ENCODE results near the gene TCTA. TPM values are rescaled to one million over a fixed set of nuclear protein-coding genes. Genes with fewer than 3 reads are reported as not detected.

TCTA gene
- total RNA-seq, 4 donors from 2014 or later = 12.0 to 25.8 (median 15.1) TPM

DNA sequence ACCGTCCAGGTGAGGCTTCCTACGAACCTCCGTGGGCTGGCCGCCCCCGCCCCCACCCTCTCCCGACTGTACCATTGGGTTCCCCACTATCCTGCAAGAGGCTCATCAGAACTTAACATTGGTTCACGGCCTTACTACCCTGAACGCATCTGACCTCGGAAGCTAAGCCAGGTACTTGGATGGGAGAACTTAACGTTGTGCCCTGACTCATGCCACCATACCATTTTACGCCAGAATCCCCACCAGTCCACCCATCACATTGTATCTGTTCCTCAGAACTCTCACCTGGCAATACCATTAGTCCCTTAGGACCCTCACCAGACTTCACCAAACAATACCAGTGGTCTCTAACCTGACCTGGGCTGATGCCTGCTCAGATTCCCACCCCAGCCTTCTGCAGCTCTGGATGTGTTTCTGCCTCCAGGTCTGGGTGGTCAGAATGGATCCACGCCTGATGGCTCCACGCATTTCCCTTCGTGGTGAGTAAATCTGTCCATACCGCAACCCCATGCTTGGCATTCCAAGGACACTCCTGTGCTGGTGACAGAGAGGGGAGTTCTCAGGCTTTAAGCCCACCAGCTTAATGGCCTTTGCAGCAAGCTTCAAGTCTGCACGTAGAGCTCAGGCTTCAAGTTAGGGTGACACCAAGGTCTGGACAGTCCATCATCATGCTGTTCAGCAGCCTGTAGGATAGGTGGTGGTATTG, 562 bp downstream of the TCTA start:
- no peaks in the 10 kb centered on the region for H3K27me3 ChIP-seq
- peak overlapping the region; percentile 74 to 86 (median 80) for H3K4me3 ChIP-seq
- intact Hi-C loops (cut with DNase I; ENCODE audit: low total_unique reads) = loop anchor here (1.0 to 5.0 kb wide), 4 partner anchors 17 to 320 kb away; partner anchors contain the start of genes DAG1, NICN1, QRICH1 and USP4
- TF ChIP-seq, protein P1, sequence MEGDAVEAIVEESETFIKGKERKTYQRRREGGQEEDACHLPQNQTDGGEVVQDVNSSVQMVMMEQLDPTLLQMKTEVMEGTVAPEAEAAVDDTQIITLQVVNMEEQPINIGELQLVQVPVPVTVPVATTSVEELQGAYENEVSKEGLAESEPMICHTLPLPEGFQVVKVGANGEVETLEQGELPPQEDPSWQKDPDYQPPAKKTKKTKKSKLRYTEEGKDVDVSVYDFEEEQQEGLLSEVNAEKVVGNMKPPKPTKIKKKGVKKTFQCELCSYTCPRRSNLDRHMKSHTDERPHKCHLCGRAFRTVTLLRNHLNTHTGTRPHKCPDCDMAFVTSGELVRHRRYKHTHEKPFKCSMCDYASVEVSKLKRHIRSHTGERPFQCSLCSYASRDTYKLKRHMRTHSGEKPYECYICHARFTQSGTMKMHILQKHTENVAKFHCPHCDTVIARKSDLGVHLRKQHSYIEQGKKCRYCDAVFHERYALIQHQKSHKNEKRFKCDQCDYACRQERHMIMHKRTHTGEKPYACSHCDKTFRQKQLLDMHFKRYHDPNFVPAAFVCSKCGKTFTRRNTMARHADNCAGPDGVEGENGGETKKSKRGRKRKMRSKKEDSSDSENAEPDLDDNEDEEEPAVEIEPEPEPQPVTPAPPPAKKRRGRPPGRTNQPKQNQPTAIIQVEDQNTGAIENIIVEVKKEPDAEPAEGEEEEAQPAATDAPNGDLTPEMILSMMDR (IDR thresholded peaks at IDR 0.05 in 4 of 5, conservative IDR thresholded peaks at IDR 0.05 in 1 of 5) = no peak
- TF ChIP-seq POLR2A (IDR thresholded peaks at IDR 0.05) = no peak
- ATAC-seq (peak in 1 of 2 donors; percentile 1), DNase-seq (no peak)
- peaks cover 41 to 48% of the 10 kb centered on the region in 2 donors for H3K4me1 ChIP-seq
- H3K36me3 ChIP-seq = peaks cover 0 to 9% of the 10 kb centered on the region in 2 donors
- in situ Hi-C loops (cut with MboI; ENCODE audit: low sequenced_read_pairs in 4 of 4) = no loop called here
- H3K27ac ChIP-seq = peak overlapping the region; percentile 85 to 96 (median 90)
- H3K9me3 ChIP-seq = no peaks in the 10 kb centered on the region

GRCh38 chr3:49413338-49413734, 1.1 kb downstream of the TCTA start:
- intact Hi-C loops (cut with DNase I; ENCODE audit: low total_unique reads) = loop anchor here (5.0 kb wide), 2 partner anchors 59 to 321 kb away; partner anchors contain the start of genes DAG1 and QRICH1
- ATAC-seq (no peak), DNase-seq (no peak)
- no peaks in the 10 kb centered on the region for H3K9me3 ChIP-seq
- peaks cover 0 to 9% of the 10 kb centered on the region in 2 donors for H3K36me3 ChIP-seq
- H3K4me1 ChIP-seq = peaks cover 37 to 43% of the 10 kb centered on the region in 2 donors
- peak overlapping the region; percentile 74 to 86 (median 80) for H3K4me3 ChIP-seq
- peak overlapping the region; percentile 85 to 96 (median 90) for H3K27ac ChIP-seq
- no peaks in the 10 kb centered on the region for H3K27me3 ChIP-seq
- in situ Hi-C loops (cut with MboI; ENCODE audit: low sequenced_read_pairs in 4 of 4) = no loop called here
- no peak for TF ChIP-seq POLR2A (IDR thresholded peaks at IDR 0.05)
- TF ChIP-seq, protein P1 (IDR thresholded peaks at IDR 0.05 in 4 of 5, conservative IDR thresholded peaks at IDR 0.05 in 1 of 5) = no peak

DNA sequence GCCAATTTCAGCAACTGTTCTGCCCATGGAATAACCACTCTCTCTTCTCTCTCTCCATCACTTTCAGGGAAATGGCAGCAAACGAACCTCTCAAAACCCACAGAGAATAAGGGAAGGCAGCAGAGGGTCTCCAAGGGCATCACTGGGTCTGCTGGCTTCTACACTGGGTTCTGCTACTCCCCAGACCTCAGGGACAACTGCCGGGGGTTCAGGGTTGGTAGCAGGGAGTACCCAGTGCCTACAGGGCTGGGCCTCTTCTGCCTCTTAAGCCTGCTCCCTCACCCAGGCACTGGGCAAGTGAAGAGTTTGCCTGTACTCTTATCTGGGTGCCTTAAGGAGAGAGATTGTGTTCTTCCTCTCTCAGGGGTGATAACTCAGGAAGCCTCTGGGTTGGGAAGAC, 2.5 kb downstream of the TCTA start:
- intact Hi-C loops (cut with DNase I; ENCODE audit: low total_unique reads) = loop anchor here (5.0 kb wide), 2 partner anchors 58 to 322 kb away; partner anchors contain the start of genes DAG1 and QRICH1
- H3K4me1 ChIP-seq = peaks cover 23 to 32% of the 10 kb centered on the region in 2 donors

GRCh38 chr3:49415931-49416601, 3.8 kb downstream of the TCTA start:
- intact Hi-C loops (cut with DNase I; ENCODE audit: low total_unique reads) = no loop called here

More for the DNA sequence above, 2.5 kb downstream of the TCTA start:
- ATAC-seq (no peak), DNase-seq (no peak)
- in situ Hi-C loops (cut with MboI; ENCODE audit: low sequenced_read_pairs in 4 of 4) = no loop called here
- peaks cover 0 to 14% of the 10 kb centered on the region in 2 donors for H3K36me3 ChIP-seq
- no peaks in the 10 kb centered on the region for H3K9me3 ChIP-seq
- no peaks in the 10 kb centered on the region for H3K27me3 ChIP-seq
- peak overlapping the region in 1 of 4 donors; percentile 94 for H3K27ac ChIP-seq
- no peak for TF ChIP-seq POLR2A (IDR thresholded peaks at IDR 0.05)
- TF ChIP-seq, protein P1 (IDR thresholded peaks at IDR 0.05 in 4 of 5, conservative IDR thresholded peaks at IDR 0.05 in 1 of 5) = no peak
- H3K4me3 ChIP-seq = no peak overlapping the region

More at GRCh38 chr3:49415931-49416601, 3.8 kb downstream of the TCTA start:
- H3K4me1 ChIP-seq = peaks cover 13 to 22% of the 10 kb centered on the region in 2 donors
- peak overlapping the region; percentile 10 to 94 (median 30) for H3K27ac ChIP-seq
- no peak overlapping the region for H3K4me3 ChIP-seq
- TF ChIP-seq POLR2A (IDR thresholded peaks at IDR 0.05) = no peak
- TF ChIP-seq, protein P1 (IDR thresholded peaks at IDR 0.05 in 4 of 5, conservative IDR thresholded peaks at IDR 0.05 in 1 of 5) = no peak
- in situ Hi-C loops (cut with MboI; ENCODE audit: low sequenced_read_pairs in 4 of 4) = no loop called here
- H3K9me3 ChIP-seq = no peaks in the 10 kb centered on the region
- H3K27me3 ChIP-seq = no peaks in the 10 kb centered on the region
- no peak for DNase-seq
- ATAC-seq = no peak
- H3K36me3 ChIP-seq = peaks cover 0 to 14% of the 10 kb centered on the region in 2 donors

All from gastrocnemius medialis (tissue), 4 donors.